BJ (cell line): ENCODE data around the gene FBXO39. TPM values are rescaled to one million over a fixed set of nuclear protein-coding genes. Genes with fewer than 3 reads are reported as not detected.

Experiments used
- CTCF ChIA-PET: fragments of 350-600 bp; formaldehyde crosslinking; extraction: SDS; loops from one replicate; lab custom pipeline; 2021; ENCODE audit warnings: antibody characterized with exemption, inconsistent platforms; lab: Yijun Ruan, JAX
- POLR2A ChIA-PET: fragments of 300-600 bp; sonication (Branson Sonifier 250); formaldehyde crosslinking; extraction: SDS; loops from one replicate; lab custom pipeline; 2021; ENCODE audit warnings: antibody characterized with exemption; lab: Charles Lee
- DNase-seq: peaks from one replicate; pipeline ENCODE4 v3.0.0-alpha.2; 2011; ENCODE audit warnings: low read depth
- H3K27me3 ChIP-seq: 2 replicates; pipeline ENCODE4 v1.6.0; 2011; ENCODE audit warnings: low read length; ENCODE audit not compliant: control insufficient read depth, insufficient read depth
- H3K36me3 ChIP-seq: 2 replicates; pipeline ENCODE4 v1.5.1; 2011; ENCODE audit warnings: low read length; ENCODE audit not compliant: control insufficient read depth, insufficient read depth
- H3K4me3 ChIP-seq: 2 replicates; pipeline ENCODE4 v1.5.1; 2011; ENCODE audit warnings: low read depth, mild to moderate bottlenecking, control low read depth, low read length
- CTCF ChIP-seq: IDR thresholded peaks from 2 replicates; pipeline ENCODE4 v1.5.1; 2011; ENCODE audit warnings: low read depth, mild to moderate bottlenecking, control low read depth, inconsistent platforms, low read length, moderate library complexity; ENCODE audit not compliant: insufficient read depth
- polyA plus RNA-seq: library from polyadenylated mRNA; depleted of rRNA; stranded (reverse); fragments of >200 nt; gene quantifications from 2 replicates; pipeline ENCODE4 v1.2.3, GENCODE V29; 2011

The FBXO39 gene
- polyA plus RNA-seq, 1 experiment, result 0.07 TPM

GRCh38 chr17:6752068-6752909, 23.7 kb upstream of the FBXO39 start:
- no peak for TF ChIP-seq CTCF
- no peak overlapping the region for H3K4me3 ChIP-seq
- DNase-seq, result peak; percentile 100
- H3K27me3 ChIP-seq, result no peaks in the 10 kb centered on the region
- H3K36me3 ChIP-seq, result no peaks in the 10 kb centered on the region
- ChIA-PET CTCF (interaction anchor here (0.9 to 1.3 kb wide), 4 partner anchors 11 to 264 kb away, joined by 3 to 4 read pairs (median 3); no protein-coding TSS in a partner anchor), POLR2A (no interaction called here)

- TF ChIP-seq CTCF, result no peak
- peak; percentile 68 for DNase-seq
- POLR2A ChIA-PET, result no interaction called here
- Histone ChIP-seq H3K4me3 (0 out of 2 replicates have a peak overlapping the region, but pooled peaks have one; percentile 10), H3K27me3 (no peaks in the 10 kb centered on the region), H3K36me3 (no peaks in the 10 kb centered on the region)
- CTCF ChIA-PET, result interaction anchor here (0.5 to 1.2 kb wide), 2 partner anchors 33 to 957 kb away, joined by 3 read pairs; no protein-coding TSS in a partner anchor
Measured at GRCh38 chr17:6753006-6753445, 23.0 kb upstream of the FBXO39 start.

- Histone ChIP-seq H3K27me3 (no peaks in the 10 kb centered on the region), H3K4me3 (no peak overlapping the region), H3K36me3 (no peaks in the 10 kb centered on the region; the same call in 1 of the 2 replicates)
- ChIA-PET CTCF (interaction anchor here (1.2 kb wide), 1 partner anchor 33 kb away, joined by 3 read pairs; no protein-coding TSS in a partner anchor), POLR2A (no interaction called here)
- no peak for DNase-seq
- no peak for TF ChIP-seq CTCF
Measured at GRCh38 chr17:6753546-6753945, 22.5 kb upstream of the FBXO39 start.

DNA sequence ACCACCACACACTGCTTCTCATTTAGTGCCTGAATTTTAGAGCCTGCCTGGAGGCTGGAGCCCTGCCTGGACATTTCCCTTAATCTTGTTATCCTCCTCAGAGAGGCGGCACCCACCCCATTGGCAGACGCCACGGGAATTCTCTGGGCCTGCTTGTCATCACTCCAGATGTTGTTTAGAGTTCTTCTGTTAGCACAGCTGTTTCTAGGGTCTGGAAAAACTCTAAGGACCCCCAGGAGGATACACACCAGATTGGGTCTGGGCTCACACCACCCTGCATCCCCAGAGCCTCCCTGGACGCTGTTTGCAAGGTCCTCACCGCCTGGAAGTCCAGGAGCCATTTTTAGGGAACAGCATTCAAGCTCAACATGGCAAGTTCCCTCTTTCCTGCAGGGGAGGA, 20.7 kb upstream of the FBXO39 start:
- no peak for TF ChIP-seq CTCF

GRCh38 chr17:6755731-6756184, 20.3 kb upstream of the FBXO39 start, which contains the start of gene XAF1:
Gene XAF1, plus strand, starts transcription at chr17:6756046. Its CDS starts 33 bp downstream, at chr17:6756079.
- ChIA-PET CTCF (interaction anchor here (2.3 kb wide), 1 partner anchor 89 kb away, joined by 9 read pairs; no protein-coding TSS in a partner anchor), POLR2A (interaction anchor here (0.6 kb wide), 1 partner anchor 8 kb away, joined by 3 read pairs; no protein-coding TSS in a partner anchor)
- H3K4me3 ChIP-seq, result peak within 1 kb of the TSS; percentile 50
- TF ChIP-seq CTCF, result no peak
- no peaks in the 10 kb centered on the region for H3K27me3 ChIP-seq
- DNase-seq, result peak; percentile 14
- peaks cover 7% of the 10 kb centered on the region for H3K36me3 ChIP-seq

More for the DNA sequence above, 20.7 kb upstream of the FBXO39 start:
- Histone ChIP-seq H3K36me3 (peaks cover 6% of the 10 kb centered on the region), H3K4me3 (peak overlapping the region; percentile 50), H3K27me3 (no peaks in the 10 kb centered on the region)
- CTCF ChIA-PET, result interaction anchor here (2.3 kb wide), 1 partner anchor 89 kb away, joined by 9 read pairs; no protein-coding TSS in a partner anchor
- POLR2A ChIA-PET, result interaction anchor here (0.6 kb wide), 1 partner anchor 8 kb away, joined by 3 read pairs; no protein-coding TSS in a partner anchor
- peak; percentile 21 for DNase-seq
